ENCODE measurements around the gene CYTH2. TPM values are rescaled to one million over a fixed set of nuclear protein-coding genes. Genes with fewer than 3 reads are reported as not detected.
A peak's percentile ranks its signal among the peaks of the same experiment; 100 is the strongest.

The CYTH2 gene
- polyA plus RNA-seq, 1 of the 3 experiments (the other 2 are of a cell fraction): 69.5 TPM

GRCh38 chr19:48445606-48446481 is 23.3 kb upstream of the CYTH2 start, which contains the start of gene GRWD1 (continued):
- TF ChIP-seq, protein P1, sequence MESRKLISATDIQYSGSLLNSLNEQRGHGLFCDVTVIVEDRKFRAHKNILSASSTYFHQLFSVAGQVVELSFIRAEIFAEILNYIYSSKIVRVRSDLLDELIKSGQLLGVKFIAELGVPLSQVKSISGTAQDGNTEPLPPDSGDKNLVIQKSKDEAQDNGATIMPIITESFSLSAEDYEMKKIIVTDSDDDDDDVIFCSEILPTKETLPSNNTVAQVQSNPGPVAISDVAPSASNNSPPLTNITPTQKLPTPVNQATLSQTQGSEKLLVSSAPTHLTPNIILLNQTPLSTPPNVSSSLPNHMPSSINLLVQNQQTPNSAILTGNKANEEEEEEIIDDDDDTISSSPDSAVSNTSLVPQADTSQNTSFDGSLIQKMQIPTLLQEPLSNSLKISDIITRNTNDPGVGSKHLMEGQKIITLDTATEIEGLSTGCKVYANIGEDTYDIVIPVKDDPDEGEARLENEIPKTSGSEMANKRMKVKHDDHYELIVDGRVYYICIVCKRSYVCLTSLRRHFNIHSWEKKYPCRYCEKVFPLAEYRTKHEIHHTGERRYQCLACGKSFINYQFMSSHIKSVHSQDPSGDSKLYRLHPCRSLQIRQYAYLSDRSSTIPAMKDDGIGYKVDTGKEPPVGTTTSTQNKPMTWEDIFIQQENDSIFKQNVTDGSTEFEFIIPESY (IDR thresholded peaks at IDR 0.05; ENCODE audit: borderline replicate concordance, low read depth): peak; percentile 98
- TF ChIP-seq USF2 (IDR thresholded peaks at IDR 0.05; ENCODE audit: borderline replicate concordance, low read depth, low read length): no peak
- TF ChIP-seq GABPA (IDR thresholded peaks at IDR 0.05; ENCODE audit: low read depth): peak; percentile 89
- no peak for TF ChIP-seq RXRA (IDR thresholded peaks at IDR 0.05; ENCODE audit: borderline replicate concordance, low read depth)
- TF ChIP-seq ELF1 (IDR thresholded peaks at IDR 0.05): peak; percentile 85
- TF ChIP-seq EP300 (IDR thresholded peaks at IDR 0.05; ENCODE audit: borderline replicate concordance in 1 of 2, low read depth in 1 of 2, low read length in 1 of 2): no peak

DNA sequence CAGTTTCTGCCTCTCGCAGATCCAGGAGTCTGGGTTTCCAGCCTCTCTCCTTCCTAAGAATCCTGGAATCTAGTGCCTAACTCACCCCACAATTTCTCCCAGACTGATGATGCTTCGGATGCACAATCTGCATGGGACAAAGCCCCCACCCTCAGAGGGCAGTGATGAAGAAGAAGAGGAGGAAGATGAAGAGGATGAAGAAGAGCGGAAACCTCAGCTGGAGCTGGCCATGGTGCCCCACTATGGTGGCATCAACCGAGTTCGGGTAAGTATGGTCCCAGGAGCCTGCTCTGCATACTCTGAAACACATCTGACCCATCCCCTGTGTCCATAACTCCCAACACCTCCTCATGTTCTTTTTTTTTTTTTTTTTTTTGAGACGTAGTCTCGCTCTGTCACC is 22.6 kb upstream of the CYTH2 start:
- POLR2A ChIA-PET: interaction anchor here (0.6 to 1.4 kb wide), 2 partner anchors 14 to 96 kb away, joined by 5 read pairs; no protein-coding TSS in a partner anchor
- H3K79me2 ChIP-seq (ENCODE audit: insufficient read depth): peaks cover 37% of the 10 kb centered on the region
- peaks cover 20 to 29% of the 10 kb centered on the region in 2 experiments for H3K36me3 ChIP-seq (replicated peaks in 1 of 2; ENCODE audit: control insufficient read depth in 1 of 2, insufficient read depth in 2 of 2, low read length in 1 of 2)
- CTCF ChIA-PET: interaction anchor here (0.8 to 2.4 kb wide), 10 partner anchors 9 to 177 kb away, joined by 3 to 10 read pairs (median 4); partner anchors contain the start of genes KCNJ14, KDELR1 and ZNF114
- H3K27me3 ChIP-seq (ENCODE audit: insufficient read depth): no peaks in the 10 kb centered on the region
- H3K4me3 ChIP-seq (ENCODE audit: low read depth in 2 of 2, low read length in 1 of 2): peak overlapping the region; percentile 98 to 99
- peak overlapping the region in 1 of 2 experiments; percentile 89; a peak in 1 of 4 replicates for H3K27ac ChIP-seq (ENCODE audit: low read depth in 2 of 2, low read length in 1 of 2)
- peaks cover 18% of the 10 kb centered on the region for H3F3A ChIP-seq (replicated peaks; ENCODE audit: insufficient read depth)
- peaks cover 4 to 16% of the 10 kb centered on the region in 2 experiments; a peak in 2 of 4 replicates for H3K4me1 ChIP-seq (ENCODE audit: control insufficient read depth in 1 of 2, insufficient read depth in 2 of 2, low read depth in 1 of 2, low read length in 1 of 2)
- 75% methylated on average over 7 of the region's 7 CpGs for whole genome bisulfite sequencing (ENCODE audit: low lambda C conversion rate)
- no peak for DNase-seq
- 0 out of 2 replicates have a peak overlapping the region, but pooled peaks have one; percentile 87 for H2AFZ ChIP-seq (ENCODE audit: low read depth)
- peak overlapping the region; percentile 99 for H3K4me2 ChIP-seq
- H3K9ac ChIP-seq: peak overlapping the region; percentile 92
- H4K20me1 ChIP-seq (ENCODE audit: insufficient read depth): no peaks in the 10 kb centered on the region
- H3K9me2 ChIP-seq: no peaks in the 10 kb centered on the region
- H3K9me3 ChIP-seq: no peaks in the 10 kb centered on the region
- TF ChIP-seq USF2 (IDR thresholded peaks at IDR 0.05; ENCODE audit: borderline replicate concordance, low read depth, low read length) (no peak), TAF1 (IDR thresholded peaks at IDR 0.05; ENCODE audit: borderline replicate concordance, low read depth, low read length) (no peak), IRF3 (IDR thresholded peaks at IDR 0.05; ENCODE audit: low read depth, low read length) (no peak), MAX (IDR thresholded peaks at IDR 0.05; ENCODE audit: low read depth) (no peak), YY1 (IDR thresholded peaks at IDR 0.05; ENCODE audit: low read depth) (no peak), GABPA (IDR thresholded peaks at IDR 0.05; ENCODE audit: low read depth) (no peak), NRF1 (IDR thresholded peaks at IDR 0.05; ENCODE audit: low read depth, low read length) (no peak), EZH2phosphoT487 (IDR thresholded peaks at IDR 0.05; ENCODE audit: borderline replicate concordance, low read depth) (no peak), FOXJ3 (CRISPR knock-in tag; IDR thresholded peaks at IDR 0.05) (no peak), USF1 (IDR thresholded peaks at IDR 0.05; ENCODE audit: borderline replicate concordance, low read depth) (no peak), EP300 (IDR thresholded peaks at IDR 0.05; ENCODE audit: borderline replicate concordance in 1 of 2, low read depth in 1 of 2, low read length in 1 of 2) (no peak), RCOR1 (IDR thresholded peaks at IDR 0.05; ENCODE audit: low read length) (no peak), RAD21 (IDR thresholded peaks at IDR 0.05; ENCODE audit: low read length) (no peak), TCF12 (IDR thresholded peaks at IDR 0.05) (no peak)
- TF ChIP-seq, protein P2, sequence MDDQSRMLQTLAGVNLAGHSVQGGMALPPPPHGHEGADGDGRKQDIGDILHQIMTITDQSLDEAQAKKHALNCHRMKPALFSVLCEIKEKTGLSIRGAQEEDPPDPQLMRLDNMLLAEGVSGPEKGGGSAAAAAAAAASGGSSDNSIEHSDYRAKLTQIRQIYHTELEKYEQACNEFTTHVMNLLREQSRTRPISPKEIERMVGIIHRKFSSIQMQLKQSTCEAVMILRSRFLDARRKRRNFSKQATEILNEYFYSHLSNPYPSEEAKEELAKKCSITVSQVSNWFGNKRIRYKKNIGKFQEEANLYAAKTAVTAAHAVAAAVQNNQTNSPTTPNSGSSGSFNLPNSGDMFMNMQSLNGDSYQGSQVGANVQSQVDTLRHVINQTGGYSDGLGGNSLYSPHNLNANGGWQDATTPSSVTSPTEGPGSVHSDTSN (IDR thresholded peaks at IDR 0.05): no peak
- TF ChIP-seq, protein P3, sequence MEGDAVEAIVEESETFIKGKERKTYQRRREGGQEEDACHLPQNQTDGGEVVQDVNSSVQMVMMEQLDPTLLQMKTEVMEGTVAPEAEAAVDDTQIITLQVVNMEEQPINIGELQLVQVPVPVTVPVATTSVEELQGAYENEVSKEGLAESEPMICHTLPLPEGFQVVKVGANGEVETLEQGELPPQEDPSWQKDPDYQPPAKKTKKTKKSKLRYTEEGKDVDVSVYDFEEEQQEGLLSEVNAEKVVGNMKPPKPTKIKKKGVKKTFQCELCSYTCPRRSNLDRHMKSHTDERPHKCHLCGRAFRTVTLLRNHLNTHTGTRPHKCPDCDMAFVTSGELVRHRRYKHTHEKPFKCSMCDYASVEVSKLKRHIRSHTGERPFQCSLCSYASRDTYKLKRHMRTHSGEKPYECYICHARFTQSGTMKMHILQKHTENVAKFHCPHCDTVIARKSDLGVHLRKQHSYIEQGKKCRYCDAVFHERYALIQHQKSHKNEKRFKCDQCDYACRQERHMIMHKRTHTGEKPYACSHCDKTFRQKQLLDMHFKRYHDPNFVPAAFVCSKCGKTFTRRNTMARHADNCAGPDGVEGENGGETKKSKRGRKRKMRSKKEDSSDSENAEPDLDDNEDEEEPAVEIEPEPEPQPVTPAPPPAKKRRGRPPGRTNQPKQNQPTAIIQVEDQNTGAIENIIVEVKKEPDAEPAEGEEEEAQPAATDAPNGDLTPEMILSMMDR (IDR thresholded peaks at IDR 0.05): no peak

All from SK-N-SH (cell line).